Chondrocyte (in vitro differentiated cells): Measurements from ENCODE around the gene CALR. TPM values are rescaled to one million over a fixed set of nuclear protein-coding genes. Genes with fewer than 3 reads are reported as not detected.
"Not testable (repeated sequence)": the region's sequence is repeated elsewhere in the genome, so short reads cannot be mapped to it uniquely, and the experiment has no call there.

ENCODE experiments used
- DNase-seq: peaks from one replicate; pipeline ENCODE4 v3.0.0; 2021; ENCODE audit warnings: mixed read lengths, low spot score
- H3K27ac Mint-ChIP-seq: one replicate; pipeline ENCODE4 v1.8.0; 2021; ENCODE audit warnings: mild to moderate bottlenecking, moderate library complexity, mixed read lengths; ENCODE audit not compliant: unreplicated experiment
- H3K27me3 Mint-ChIP-seq: 2 replicates; pipeline ENCODE4 v1.8.0; 2021; ENCODE audit warnings: low read depth, mixed read lengths
- H3K36me3 Mint-ChIP-seq: 2 replicates; pipeline ENCODE4 v1.8.0; 2021; ENCODE audit warnings: low read depth, mixed read lengths
- H3K4me1 Mint-ChIP-seq: 2 replicates; pipeline ENCODE4 v1.8.0; 2021; ENCODE audit warnings: low read depth, mild to moderate bottlenecking, mixed read lengths
- H3K4me3 Mint-ChIP-seq: one replicate; pipeline ENCODE4 v1.8.0; 2021; ENCODE audit warnings: mild to moderate bottlenecking, moderate library complexity, mixed read lengths; ENCODE audit not compliant: unreplicated experiment
- H3K9me3 Mint-ChIP-seq: 2 replicates; pipeline ENCODE4 v1.8.0; 2021; ENCODE audit warnings: low read depth, mixed read lengths
- total RNA-seq: library from RNA; stranded (reverse); gene quantifications from 3 replicates; pipeline ENCODE4 v1.2.1, GENCODE V29; 2021
- TF ChIP-seq, protein P1 (sequence below): fragments of 200-600 bp; sonication (generic); IDR thresholded peaks from 2 replicates; pipeline ENCODE4 v1.5.0; 2021; ENCODE audit warnings: antibody characterized with exemption, mild to moderate bottlenecking, moderate library complexity

Gene CALR
- total RNA-seq, 1 donor from 2014 or later, result 1,165 TPM

DNA sequence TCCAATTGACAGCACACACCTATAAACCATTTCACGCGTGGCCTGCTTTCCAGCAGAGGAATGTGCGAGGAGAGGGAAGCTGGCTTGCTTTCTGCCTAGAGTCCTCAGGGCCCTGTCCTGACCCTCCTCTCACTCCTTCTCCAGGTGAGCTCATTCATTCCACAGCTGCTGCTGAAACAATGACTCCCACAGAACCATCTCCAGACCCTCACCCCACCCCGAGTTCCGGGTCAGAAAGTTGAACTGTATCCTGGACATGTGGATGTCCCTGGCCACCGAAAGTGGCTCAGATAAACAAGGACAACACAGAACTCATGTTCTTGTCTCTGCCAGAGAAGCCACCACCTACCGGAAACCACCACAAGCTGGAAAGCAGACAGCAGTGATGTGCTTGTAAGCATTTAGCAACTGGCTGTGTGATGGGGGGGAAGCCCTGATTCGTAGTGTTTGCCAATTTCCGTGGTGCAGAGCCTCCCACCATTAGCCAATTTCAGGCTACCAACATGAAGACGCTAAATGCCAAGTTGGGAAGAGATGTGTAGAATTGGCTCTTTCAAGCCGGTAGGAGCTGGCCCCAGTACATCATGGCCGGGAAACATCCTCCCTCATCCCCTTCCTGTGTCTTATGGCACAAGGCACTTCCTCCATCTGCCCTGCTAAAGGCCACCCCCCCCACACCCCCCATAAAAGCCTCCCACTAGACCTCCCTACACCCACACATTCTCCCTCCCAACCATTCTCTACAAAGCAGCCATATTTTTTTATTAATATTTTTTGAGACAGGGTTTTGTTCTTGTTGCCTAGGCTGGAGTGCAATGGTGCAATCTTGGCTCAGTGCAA is 24.3 kb upstream of the CALR start:
- H3K9me3 Mint-ChIP-seq, result no peaks in the 10 kb centered on the region
- H3K27me3 Mint-ChIP-seq, result no peaks in the 10 kb centered on the region
- H3K36me3 Mint-ChIP-seq, result no peaks in the 10 kb centered on the region
- H3K27ac Mint-ChIP-seq, result no peak overlapping the region
- H3K4me1 Mint-ChIP-seq, result peaks cover 10% of the 10 kb centered on the region
- H3K4me3 Mint-ChIP-seq, result no peak overlapping the region
- TF ChIP-seq, protein P1, sequence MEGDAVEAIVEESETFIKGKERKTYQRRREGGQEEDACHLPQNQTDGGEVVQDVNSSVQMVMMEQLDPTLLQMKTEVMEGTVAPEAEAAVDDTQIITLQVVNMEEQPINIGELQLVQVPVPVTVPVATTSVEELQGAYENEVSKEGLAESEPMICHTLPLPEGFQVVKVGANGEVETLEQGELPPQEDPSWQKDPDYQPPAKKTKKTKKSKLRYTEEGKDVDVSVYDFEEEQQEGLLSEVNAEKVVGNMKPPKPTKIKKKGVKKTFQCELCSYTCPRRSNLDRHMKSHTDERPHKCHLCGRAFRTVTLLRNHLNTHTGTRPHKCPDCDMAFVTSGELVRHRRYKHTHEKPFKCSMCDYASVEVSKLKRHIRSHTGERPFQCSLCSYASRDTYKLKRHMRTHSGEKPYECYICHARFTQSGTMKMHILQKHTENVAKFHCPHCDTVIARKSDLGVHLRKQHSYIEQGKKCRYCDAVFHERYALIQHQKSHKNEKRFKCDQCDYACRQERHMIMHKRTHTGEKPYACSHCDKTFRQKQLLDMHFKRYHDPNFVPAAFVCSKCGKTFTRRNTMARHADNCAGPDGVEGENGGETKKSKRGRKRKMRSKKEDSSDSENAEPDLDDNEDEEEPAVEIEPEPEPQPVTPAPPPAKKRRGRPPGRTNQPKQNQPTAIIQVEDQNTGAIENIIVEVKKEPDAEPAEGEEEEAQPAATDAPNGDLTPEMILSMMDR, result no peak
- no peak for DNase-seq

DNA sequence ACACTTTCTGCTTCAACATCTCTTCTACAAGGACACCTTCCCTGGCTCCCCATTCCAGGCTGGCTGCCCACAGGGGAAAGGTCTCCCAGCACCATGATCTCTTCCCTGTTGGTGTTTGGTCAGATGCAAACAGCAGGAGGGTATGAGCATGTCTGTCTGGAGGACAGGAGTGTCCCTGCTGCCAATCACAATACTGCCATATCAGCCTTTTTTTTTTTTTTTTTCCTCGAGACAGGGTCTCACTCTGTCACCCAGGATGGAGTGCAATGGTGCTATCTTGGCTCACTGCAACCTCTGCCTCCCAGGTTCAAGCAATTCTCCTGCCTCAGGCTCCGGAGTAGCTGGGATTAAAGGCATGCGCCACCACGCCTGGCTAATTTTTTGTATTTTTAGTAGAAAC is 22.5 kb upstream of the CALR start:
- DNase-seq, H3K36me3 Mint-ChIP-seq, H3K27me3 Mint-ChIP-seq, H3K27ac Mint-ChIP-seq, H3K4me3 Mint-ChIP-seq, H3K9me3 Mint-ChIP-seq: not testable (repeated sequence)
- peaks cover 14% of the 10 kb centered on the region for H3K4me1 Mint-ChIP-seq

DNA sequence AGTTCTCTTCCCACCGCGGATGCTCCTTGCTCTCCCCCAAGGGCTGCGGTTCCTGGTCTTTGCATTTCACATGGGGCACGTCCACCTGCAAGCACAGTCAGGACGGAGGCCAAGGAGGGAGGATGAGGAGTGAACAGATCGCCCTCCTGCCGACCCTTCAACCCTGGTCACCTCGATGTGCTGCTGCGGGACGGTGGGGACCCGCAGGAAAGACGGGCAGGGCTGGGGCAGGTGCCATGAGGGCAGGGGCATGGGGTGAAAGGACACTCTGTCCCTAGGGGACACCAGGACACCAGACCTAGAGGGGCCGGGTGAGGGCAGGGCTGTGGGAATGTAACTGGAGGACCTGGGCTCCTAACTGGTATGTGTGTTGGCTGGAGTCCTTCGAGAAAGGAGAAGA is 20.2 kb upstream of the CALR start:
- Mint-ChIP-seq H3K4me3 (peak overlapping the region; percentile 67), H3K27ac (no peak overlapping the region), H3K9me3 (no peaks in the 10 kb centered on the region), H3K36me3 (peaks cover 9% of the 10 kb centered on the region), H3K4me1 (peaks cover 8% of the 10 kb centered on the region), H3K27me3 (no peaks in the 10 kb centered on the region)
- no peak for DNase-seq
- TF ChIP-seq, protein P1, result no peak

DNA sequence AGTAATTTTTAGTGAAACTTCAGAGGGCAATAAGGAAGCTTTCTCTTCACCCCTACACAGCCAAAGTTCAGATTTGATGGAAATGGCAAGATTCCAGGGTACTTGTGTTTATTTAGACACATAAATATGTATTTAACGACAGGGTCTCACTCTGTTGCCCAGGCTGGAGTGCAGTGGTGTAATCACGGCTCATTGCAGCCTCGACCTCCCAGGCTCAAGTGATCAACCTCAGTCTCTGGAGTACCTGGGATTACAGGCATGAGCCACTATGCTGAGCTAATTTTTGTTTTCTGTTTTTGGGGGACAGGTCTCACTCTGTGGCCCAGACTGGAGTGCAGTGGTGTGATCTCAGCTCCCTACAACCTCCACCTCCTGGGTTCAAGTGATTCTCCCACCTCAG is 17.4 kb upstream of the CALR start:
- TF ChIP-seq, protein P1, result no peak
- Mint-ChIP-seq H3K4me1 (peaks cover 8% of the 10 kb centered on the region), H3K27ac (no peak overlapping the region), H3K4me3 (no peak overlapping the region), H3K9me3 (no peaks in the 10 kb centered on the region), H3K36me3 (peaks cover 21% of the 10 kb centered on the region), H3K27me3 (no peaks in the 10 kb centered on the region)
- DNase-seq, result no peak

DNA sequence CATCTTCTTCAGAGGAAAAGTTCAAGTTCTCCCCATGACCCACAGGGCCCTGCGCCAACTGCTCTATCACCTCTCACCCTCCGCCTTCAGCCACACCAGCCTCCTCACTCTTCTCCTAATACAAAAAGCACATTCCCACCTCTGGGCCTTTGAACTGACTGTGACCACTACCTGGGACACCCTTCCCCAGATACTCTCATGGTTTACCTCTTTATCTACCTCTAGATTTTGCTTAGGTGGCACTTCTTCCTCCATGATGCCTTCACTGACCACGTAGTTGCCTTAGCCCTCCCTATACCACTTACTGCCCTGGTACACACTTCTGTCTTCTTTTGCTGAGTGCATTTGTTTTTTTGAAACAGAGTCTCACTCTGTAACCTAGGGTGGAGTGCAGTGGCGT is 15.4 kb upstream of the CALR start:
- Mint-ChIP-seq H3K4me3 (no peak overlapping the region), H3K27ac (no peak overlapping the region), H3K9me3 (no peaks in the 10 kb centered on the region), H3K4me1 (peaks cover 8% of the 10 kb centered on the region), H3K27me3 (no peaks in the 10 kb centered on the region), H3K36me3 (peaks cover 27% of the 10 kb centered on the region)
- no peak for DNase-seq
- TF ChIP-seq, protein P1, result no peak
